Amniotic epithelial cell (primary cell): Measurements from ENCODE around the gene AFAP1L1.
A peak's percentile ranks its signal among the peaks of the same experiment; 100 is the strongest.

Source experiments
- DNase-seq: peaks from one replicate; pipeline ENCODE4 v3.0.0-alpha.2; 2010; ENCODE audit warnings: low read depth

AFAP1L1 gene

DNA sequence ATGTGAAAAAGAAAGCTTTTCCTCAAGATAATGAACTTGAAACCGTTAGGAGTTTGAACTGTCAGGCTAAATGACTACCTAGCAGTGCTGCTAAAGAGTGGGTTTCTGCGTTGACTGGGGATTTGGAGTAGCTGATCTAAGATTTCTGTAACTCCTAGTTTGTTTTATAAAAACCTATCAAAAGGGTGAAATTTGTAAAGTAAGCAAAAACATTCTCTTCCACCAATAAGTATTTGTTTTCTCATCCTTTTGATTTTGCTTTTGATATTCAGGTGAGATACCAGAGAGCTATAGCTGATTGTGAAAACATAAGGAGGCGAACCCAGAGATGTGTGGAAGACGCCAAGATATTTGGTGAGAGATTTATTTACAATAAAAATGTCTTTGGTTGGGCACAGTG, 77.7 kb downstream of the AFAP1L1 start:
- no peak for DNase-seq

DNA sequence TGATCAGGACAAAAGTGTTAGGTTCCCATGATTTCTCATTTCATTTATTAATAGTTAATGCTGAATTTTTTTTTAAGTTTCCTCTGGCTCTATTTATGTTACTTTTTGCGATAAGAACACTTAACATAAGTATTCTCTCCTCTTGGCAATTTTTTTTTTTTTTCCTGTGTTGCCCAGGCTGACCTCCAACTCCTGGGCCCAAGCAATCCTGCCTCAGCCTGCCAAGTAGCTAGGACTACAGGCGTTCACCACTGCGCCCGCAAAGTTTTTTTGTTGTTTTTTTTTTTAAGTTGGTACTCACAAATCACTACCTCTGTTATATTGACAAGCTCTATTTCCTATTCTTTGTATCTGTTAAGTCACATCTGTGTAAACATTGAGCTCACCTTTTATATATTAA, 80.5 kb downstream of the AFAP1L1 start:
- no peak for DNase-seq

DNA sequence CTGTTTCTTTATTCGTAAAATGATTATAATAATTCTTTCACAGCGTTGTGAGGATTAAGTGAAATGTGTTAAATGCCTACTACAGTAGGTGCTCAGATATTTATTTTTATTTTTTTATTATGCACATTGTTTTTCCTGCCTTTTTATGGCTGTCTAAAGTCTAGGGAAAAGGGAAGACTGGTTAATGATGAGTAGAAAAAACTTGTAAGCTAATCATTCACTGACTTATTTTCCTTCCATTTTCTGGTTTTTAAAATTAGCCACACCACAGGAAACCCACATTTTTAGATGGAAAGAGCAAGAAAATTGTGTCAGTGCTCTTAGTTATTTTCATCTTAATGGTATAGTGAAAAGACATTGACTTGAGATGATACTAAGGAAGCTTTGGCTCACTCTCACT, 82.3 kb downstream of the AFAP1L1 start:
- no peak for DNase-seq

DNA sequence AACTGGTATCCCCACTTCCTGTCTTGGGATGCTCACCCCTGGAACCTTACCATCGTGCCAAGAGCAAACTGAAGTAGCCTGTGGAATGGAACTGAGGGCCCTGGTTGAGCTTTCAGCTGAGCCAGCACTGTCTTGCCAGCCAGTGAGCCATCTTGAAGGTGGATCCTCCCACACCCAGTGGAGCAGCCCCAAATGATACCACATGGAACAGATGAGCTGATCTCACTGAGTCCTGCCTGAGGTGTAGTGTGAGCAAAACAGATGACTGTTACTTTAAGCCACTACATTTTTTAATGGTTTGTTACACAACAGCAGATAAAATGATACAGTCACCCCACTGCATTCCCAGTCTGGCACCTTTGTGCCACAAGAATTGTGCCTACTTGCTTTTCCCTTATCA, 84.0 kb downstream of the AFAP1L1 start:
- DNase-seq = peak; percentile 8

DNA sequence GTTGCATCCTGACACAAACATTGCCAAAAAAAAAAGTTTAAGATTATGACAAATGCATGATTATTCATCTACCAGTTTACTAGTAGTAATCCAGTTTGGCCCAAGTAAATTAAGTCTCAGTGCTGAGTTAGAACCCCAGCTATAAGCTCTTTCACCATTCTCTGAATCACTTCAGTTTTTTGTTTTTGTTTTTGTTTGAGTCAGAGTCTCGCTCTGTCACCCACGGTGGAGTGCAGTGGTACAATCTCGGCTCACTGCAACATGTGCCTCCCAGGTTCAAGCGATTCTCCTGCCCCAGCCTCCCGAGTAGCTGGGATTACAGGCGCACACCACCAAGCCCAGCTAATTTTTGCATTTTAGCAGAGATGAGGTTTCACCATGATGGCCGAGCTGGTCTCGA, 84.7 kb downstream of the AFAP1L1 start:
- DNase-seq = no peak

DNA sequence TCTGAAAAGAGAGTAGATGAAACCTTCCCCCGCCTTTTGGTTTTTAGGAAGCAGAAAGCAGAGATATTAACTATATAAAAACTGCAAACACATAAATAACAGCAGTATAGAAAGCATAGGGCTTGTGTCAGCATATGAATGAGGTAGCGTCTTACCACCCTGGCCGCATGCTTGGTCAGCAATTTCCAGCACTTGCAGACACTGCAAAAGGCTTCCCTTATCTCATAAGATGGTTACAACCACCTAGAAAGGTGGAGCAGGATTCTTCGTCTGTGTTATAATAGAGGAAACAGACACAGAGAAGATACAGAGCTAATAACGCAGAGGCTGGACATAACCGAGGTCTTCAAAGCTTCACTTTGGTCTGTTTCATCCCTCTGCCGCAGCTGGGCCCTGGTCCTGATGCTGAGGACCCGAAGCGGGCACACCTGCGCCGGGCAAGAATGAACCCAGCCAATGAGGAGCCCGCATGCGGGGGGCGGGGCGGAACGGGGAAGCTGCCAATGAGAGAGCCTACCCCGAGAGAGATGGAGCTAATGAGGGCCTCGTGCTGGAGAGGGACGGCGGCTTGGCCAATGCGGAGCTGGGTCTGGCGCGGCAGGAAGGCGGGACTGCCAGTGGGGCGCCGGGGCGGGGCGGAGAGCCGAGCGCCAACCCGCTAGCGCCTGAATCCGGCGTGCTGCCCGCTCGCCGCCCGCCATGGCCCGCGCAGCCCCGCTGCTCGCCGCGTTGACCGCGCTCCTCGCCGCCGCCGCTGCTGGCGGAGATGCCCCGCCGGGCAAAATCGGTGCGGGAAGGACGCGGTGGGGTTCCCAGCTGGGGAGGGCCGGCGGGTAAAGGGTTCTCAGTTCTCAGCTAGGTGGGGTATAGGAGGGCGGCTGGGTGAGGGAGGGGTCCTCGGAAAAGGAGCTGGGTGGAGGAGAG, 86.0 kb downstream of the AFAP1L1 start, which contains the start of gene PCYOX1L:
Gene PCYOX1L (plus strand): TSS at position 677 of the 924 bp plus-strand sequence. CDS start 23 bp downstream, at position 700.
- DNase-seq = peak; percentile 93

DNA sequence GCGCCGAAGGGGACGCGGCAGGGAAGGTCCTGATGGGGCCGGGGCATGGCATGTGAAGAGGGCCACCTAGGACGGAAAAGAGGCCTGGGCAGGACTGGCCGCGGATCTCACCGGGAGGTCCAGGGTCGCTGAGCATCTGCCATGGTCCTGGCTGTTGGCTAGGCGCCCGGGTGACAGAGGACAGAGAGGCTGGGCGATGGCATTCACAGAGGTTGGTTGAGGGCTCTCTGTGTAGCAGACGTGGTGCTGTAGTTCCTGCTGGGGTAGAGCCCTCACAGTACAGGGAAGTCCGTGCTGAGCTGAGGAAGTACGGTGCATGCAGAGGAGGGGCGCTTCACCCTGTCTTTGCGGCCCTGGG, 86.6 kb downstream of the AFAP1L1 start:
- DNase-seq = no peak

DNA sequence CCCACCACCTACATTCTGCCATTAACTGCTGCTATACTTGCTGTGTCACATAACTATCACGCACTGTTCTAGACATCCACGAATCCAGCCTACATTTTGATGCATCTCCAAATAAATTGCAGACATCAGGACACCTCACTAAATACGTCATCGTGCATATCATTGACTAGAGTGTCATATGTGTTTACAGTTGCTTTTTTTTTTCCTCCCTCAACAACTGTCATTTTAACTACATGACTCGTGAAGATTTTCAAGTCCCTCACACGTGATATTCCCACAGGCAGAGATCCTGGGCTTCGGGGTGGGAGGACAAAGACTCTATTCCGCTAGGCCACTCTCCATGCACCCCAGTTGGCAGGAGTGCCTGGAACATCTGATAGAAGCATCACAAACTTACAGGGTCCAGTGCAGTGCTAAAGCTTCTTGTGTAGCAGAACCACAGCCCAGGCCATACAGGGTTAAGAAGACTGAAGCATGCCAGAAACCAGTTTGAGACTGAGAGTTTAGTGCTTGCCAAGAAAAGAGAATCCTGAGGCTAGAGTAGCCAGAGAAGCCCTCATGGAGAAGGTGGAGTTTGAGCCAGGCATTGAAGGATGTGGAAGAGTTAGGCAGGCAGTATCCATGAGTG, 87.3 kb downstream of the AFAP1L1 start:
- DNase-seq = no peak

DNA sequence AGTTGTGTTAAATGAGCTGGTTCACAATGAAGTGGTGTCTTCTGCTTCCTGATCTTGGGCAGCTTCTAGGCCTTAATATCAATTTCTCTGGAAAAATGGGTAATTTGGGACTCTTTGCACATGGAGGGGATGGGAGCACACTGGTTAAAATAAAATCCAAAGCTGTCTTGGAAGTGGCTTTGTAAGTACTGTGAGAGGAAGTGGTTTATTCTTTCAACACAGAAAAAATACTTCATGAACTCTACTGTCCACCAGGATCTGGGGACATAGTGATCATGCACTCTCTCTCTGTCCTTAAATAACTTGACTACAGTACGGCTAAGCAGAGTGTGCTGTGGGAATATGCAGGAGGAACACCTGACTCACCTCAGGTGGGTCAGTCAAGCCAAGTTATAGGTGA, 88.6 kb downstream of the AFAP1L1 start:
- DNase-seq = no peak

DNA sequence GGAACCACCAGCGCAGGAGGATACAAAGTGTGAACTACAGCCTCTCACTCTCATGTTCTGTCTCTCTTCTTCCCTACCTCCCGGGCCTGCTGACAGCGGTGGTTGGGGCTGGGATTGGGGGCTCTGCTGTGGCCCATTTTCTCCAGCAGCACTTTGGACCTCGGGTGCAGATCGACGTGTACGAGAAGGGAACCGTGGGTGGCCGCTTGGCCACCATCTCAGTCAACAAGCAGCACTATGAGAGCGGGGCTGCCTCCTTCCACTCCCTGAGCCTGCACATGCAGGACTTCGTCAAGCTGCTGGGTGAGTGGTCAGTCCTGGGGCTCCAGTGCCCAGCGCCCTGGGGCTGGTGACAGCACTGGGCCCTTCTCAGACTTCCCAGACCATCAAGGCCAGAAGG, 90.9 kb downstream of the AFAP1L1 start:
- no peak for DNase-seq

DNA sequence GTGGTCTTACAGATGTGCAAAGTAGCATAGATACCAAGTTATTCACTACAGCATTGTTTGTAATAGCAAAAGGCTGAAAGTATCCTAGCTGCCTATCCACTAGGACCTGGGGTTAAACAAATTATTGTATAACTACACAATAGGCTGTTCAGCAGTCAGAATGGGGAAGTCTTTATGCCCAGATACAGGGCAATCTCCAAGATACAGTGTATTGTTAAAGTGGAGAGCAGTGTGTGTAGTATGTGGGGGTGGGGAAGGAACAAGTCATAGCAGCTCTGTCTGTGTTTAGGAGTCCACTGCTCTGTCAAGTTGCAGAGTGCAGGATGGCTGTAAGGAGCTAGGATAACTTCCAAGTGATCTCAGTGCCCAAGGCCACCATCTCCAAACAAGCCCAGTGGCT, 91.7 kb downstream of the AFAP1L1 start:
- no peak for DNase-seq

DNA sequence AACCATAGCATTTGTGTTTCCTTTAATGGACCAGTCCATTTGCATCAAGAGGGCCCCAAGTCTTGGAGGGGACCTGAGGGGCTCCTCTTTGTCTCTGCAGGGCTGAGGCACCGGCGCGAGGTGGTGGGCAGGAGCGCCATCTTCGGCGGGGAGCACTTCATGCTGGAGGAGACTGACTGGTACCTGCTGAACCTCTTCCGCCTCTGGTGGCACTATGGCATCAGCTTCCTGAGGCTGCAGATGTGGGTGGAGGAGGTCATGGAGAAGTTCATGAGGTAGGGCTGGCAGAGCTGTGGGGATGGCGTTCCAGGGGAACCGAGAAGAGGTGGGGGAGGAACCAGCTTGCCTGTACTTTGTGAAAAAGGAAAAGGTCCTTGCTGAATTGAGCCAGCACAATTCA, 92.3 kb downstream of the AFAP1L1 start:
- no peak for DNase-seq

DNA sequence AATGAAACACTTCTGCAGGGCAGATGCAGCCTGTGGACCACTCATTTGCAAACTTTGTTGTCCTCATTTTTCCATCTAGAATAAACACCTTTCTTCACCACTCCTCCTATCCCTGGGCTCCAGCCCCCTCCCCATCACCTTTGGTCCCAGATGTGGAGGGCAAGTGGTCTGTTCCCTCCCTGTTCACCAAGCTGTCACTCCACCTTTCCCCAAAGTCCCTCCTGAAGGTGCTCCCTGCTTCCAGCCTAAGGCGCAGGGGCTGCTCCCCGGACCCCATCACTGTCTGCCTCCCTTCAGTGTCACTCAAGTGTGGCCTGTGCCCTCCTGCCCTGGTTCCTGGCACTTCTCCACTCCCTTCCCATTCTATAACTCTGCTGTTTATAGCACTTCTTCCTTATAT, 93.1 kb downstream of the AFAP1L1 start:
- DNase-seq = no peak

DNA sequence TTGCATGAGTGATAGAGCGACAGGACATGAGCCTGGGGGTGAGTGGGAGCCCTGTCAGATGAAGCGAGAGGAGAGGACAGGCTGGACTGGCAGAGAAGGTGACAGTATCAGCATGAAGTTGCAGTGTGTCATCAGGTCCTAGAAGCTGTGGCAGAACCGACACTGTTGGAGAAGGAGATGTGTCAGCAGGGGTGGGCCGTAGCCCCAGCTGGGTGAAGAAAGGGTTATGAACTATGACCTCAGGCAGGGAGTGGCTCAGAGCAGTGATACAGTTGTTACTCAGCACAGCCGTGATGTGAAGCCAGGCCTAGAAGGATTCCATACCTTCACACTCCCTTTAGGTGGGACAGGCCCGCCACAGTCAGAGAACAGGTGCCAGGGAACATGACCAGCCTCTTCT, 93.8 kb downstream of the AFAP1L1 start:
- DNase-seq = no peak

DNA sequence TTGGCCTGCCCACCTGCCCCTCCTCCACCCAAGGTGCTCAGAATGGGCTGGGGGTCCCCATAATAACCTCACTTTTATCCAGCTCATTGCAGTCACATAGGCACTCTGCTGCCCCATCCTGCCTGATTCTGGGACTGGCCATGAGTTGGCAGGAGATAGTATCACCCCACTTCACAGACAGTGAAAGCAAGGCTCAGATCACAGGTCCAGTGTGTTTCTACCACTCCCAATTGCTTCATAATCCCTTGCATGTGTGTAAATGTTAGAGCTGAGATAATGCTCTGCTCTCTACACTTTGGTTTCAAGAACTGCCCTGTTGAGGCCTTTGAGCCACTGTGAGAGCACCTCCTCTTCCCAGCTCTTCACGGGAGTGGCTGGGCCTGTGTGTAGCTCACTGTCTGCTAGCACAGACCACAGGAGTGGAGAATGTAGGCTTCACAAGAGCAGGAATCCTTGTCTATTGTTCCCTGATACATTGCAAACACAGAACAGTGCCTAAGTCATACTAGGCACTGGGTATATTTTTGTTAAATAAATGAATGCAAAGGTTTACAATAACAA, 94.6 kb downstream of the AFAP1L1 start:
- no peak for DNase-seq

DNA sequence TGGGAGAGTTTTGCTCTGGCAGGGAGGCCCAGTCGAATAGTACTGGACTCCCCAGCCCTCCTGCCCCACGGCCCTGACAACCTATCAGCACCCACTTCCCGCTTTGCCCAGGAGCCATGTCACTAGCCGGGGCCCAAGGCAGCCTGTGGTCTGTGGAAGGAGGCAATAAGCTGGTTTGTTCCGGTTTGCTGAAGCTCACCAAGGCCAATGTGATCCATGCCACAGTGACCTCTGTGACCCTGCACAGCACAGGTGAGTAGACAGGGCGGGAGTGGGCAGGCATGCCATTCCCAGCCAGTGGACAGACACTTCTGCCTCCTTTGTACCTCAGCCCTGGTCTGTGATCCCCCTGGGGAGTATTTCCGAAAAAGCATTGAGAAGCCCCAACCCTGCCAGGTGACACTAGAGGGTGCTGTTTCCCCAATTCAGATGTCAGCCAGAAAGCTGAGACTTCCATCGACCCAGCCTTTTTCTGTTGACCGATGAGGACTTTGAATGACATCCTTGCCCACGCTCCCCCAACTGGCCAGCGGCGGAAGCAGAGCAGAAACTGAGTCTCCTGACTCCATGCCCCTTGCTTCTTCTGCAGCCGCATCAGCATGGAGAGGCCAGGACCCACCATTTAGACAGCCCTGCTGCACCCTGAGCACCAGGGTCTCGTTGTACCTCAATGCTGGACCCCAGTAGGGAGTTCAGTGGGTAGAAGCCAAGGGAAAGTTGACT, 95.8 kb downstream of the AFAP1L1 start:
- DNase-seq = peak; percentile 47

DNA sequence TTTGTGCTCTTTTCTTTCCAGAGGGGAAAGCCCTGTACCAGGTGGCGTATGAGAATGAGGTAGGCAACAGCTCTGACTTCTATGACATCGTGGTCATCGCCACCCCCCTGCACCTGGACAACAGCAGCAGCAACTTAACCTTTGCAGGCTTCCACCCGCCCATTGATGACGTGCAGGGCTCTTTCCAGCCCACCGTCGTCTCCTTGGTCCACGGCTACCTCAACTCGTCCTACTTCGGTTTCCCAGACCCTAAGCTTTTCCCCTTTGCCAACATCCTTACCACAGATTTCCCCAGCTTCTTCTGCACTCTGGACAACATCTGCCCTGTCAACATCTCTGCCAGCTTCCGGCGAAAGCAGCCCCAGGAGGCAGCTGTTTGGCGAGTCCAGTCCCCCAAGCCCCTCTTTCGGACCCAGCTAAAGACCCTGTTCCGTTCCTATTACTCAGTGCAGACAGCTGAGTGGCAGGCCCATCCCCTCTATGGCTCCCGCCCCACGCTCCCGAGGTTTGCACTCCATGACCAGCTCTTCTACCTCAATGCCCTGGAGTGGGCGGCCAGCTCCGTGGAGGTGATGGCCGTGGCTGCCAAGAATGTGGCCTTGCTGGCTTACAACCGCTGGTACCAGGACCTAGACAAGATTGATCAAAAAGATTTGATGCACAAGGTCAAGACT, 96.5 kb downstream of the AFAP1L1 start:
- no peak for DNase-seq

DNA sequence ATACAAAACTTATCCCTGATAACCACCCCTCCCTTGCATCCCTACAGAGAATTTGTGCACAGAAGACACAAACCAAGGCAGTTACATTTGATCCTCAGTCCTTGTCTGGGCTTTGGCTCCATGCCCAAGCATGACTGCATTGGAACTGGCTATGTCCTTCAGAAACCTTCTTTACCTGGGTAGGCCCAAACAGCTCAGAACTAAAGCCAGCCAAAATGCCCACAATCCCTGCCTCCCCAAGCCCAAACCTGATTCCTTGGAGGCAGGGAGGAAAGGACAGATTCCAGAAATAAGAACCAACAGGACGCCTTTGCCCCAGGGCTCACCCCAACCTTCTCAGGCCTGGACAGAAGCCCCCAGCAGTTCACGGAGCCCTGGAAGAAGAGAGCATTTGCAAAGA, 99.2 kb downstream of the AFAP1L1 start:
- DNase-seq = no peak

DNA sequence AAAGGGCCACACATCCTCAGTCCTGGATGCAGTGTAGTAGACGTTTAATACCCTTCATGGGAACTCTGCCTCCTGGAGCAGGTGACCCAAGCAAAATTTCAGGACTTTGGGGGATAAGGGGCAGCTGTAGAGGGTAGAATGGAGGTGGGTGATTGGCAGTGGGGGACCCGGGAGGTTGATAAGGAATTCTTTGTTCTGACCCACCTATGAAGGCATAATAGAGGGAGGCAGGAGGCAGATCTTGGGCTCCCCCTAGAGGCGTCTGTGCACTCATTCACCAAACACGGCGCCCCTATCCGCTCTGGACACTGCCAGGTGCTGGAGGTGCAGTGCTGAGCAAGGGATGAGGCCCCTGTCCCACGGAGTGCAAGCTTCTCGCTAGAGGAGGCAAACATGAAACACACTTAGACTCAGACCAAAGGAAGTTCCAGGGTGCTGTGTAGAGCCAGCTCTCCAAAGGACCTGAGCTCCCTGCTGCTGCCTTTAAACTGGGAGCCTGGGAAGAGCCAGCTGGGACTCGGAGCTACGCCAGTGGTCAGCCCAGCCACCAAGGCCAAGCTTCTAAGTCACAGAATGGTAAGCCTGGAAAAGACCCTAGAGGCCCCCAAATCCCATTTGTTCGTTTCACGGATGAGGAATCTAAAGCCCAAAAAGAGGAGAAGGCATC, 99.8 kb downstream of the AFAP1L1 start:
- DNase-seq = peak; percentile 35

DNA sequence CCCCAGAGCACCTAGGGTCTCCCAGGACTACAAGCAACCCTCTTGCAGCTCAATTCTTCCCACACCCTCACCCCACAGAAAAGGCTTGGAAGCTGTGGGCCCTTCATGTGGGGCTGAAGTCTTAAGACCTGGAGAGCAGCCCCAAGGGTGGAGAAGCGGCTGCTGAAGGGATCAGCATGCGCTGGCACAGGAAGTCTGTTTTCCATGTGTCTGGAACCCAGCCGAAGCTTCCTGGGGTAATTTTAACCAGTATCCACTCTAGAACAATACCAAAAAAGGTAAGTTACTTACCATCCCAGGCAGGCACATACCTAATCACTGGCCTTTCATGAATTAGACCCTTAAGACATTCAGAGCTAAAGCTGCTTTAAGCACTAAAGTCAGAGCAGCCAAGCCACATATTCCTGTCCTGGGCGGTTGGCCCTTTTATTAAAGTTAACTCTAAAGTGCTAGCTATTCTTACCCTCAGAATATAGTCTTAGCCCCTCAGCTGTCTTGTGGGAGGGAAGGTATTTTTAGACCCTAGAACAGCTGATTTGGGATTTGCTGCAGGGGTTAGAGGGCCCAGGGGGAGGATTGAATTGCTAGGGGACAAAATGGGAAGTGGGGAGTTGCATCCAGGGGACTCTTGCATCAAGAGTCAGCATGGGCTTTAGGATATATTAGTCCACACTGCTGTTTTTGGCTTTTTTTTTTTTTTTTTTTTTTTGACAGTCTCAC, 100.6 kb downstream of the AFAP1L1 start:
- no peak for DNase-seq

DNA sequence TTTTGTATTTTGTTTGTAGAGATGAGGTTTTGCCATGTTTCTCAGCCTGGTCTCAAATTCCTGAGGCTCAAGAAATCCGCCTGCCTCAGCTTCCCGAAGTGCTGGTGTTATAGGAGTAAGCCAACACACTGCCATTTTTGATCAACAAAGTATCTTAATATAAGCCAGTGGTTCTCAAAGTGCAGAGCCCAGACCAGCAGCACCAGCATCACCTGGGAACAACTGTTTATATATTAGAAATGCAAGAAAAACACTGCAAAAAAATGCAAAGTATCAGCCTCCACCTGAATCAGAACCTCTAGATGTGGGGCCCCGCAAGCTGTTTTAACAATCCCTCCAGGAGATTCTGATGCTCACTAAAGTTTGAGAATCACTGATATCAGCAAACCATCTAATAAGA, 101.3 kb downstream of the AFAP1L1 start:
- no peak for DNase-seq
